ENCODE measurements around the gene NTRK3. TPM values are rescaled to one million over a fixed set of nuclear protein-coding genes. Genes with fewer than 3 reads are reported as not detected.

NTRK3 gene
- total and polyA plus RNA-seq, 2 of the 13 experiments (the other 11 are each of a cell fraction or from before 2014, with no cell fraction given), result not detected

- 0% methylated on average over 3 of the region's 3 CpGs for WGBS (ENCODE audit: low lambda C conversion rate)
- Histone ChIP-seq H3K36me3 (replicated peaks in 1 of 2; ENCODE audit: control insufficient read depth in 1 of 2, insufficient read depth in 2 of 2, low read length in 2 of 2) (no peaks in the 10 kb centered on the region), H3K4me2 (ENCODE audit: low read depth, low read length) (no peak overlapping the region), H3K79me2 (ENCODE audit: insufficient read depth, low read length) (no peaks in the 10 kb centered on the region), H3K9ac (ENCODE audit: insufficient read depth, low read depth, low read length) (no peak overlapping the region), H3K27ac (ENCODE audit: extremely low read length, insufficient read depth, low read length) (no peak overlapping the region), H4K20me1 (ENCODE audit: insufficient read depth, low read length) (no peaks in the 10 kb centered on the region), H2AFZ (ENCODE audit: low read length) (no peak overlapping the region), H3K4me1 (ENCODE audit: insufficient read depth, low read length) (no peaks in the 10 kb centered on the region), H3K9me3 (ENCODE audit: low read length) (peaks cover 27% of the 10 kb centered on the region), H3K4me3 (replicated peaks in 1 of 3; ENCODE audit: insufficient read depth in 1 of 3, low read depth in 2 of 3, low read length in 3 of 3) (no peak overlapping the region), H3K27me3 (ENCODE audit: control insufficient read depth in 1 of 2, insufficient read depth in 2 of 2, low read length in 2 of 2) (no peaks in the 10 kb centered on the region)
- intact Hi-C loops (cut with micrococcal nuclease; ENCODE audit: unreplicated experiment) (no loop called here), in situ Hi-C loops (cut with HindIII; ENCODE audit: extremely low pct_ligation_motif_present, low pct_unique_long_range_greater_than_20kb) (no loop called here)
- FAIRE-seq, result no peak
- no peak for ATAC-seq
- ChIA-PET POLR2A (no interaction called here), CTCF (ENCODE audit: low intra/inter-chr PET ratio, low total read pairs) (no interaction called here)
- no TSS peak for BruUV-seq (replicated peaks)
- no peak for DNase-seq (ENCODE audit: low spot score)
- no peak for TF ChIP-seq RARA (CRISPR knock-in tag; IDR thresholded peaks at IDR 0.05)
- TF ChIP-seq ZNF567 (CRISPR knock-in tag; IDR thresholded peaks at IDR 0.05; ENCODE audit: borderline replicate concordance), result no peak
- no peak for TF ChIP-seq ELK4 (CRISPR knock-in tag; IDR thresholded peaks at IDR 0.05; ENCODE audit: borderline replicate concordance)
- TF ChIP-seq CAMTA2 (CRISPR knock-in tag; IDR thresholded peaks at IDR 0.05; ENCODE audit: borderline replicate concordance), result no peak
- no peak for TF ChIP-seq ZNF790 (CRISPR knock-in tag; IDR thresholded peaks at IDR 0.05; ENCODE audit: borderline replicate concordance)
- no peak for TF ChIP-seq ZNF180 (CRISPR knock-in tag; IDR thresholded peaks at IDR 0.05; ENCODE audit: borderline replicate concordance, low read depth)
- no peak for TF ChIP-seq ZMAT5 (CRISPR knock-in tag; IDR thresholded peaks at IDR 0.05; ENCODE audit: borderline replicate concordance, low read depth)
- TF ChIP-seq ATM (IDR thresholded peaks at IDR 0.05; ENCODE audit: borderline replicate concordance), result no peak
- TF ChIP-seq ZEB1 (IDR thresholded peaks at IDR 0.05; ENCODE audit: insufficient replicate concordance, low read depth), result no peak
- no peak for TF ChIP-seq FOXP4 (CRISPR knock-in tag; IDR thresholded peaks at IDR 0.05)
- no peak for TF ChIP-seq LRRFIP1 (CRISPR knock-in tag; conservative IDR thresholded peaks at IDR 0.05)
- no peak for TF ChIP-seq TOE1 (CRISPR knock-in tag; IDR thresholded peaks at IDR 0.05)
- TF ChIP-seq ZNF816 (CRISPR knock-in tag; IDR thresholded peaks at IDR 0.05; ENCODE audit: borderline replicate concordance), result no peak
- no peak for TF ChIP-seq ATF4 (CRISPR knock-in tag; IDR thresholded peaks at IDR 0.05)
- no peak for TF ChIP-seq DMTF1 (CRISPR knock-in tag; IDR thresholded peaks at IDR 0.05)
- no peak for TF ChIP-seq ZNF746 (CRISPR knock-in tag; IDR thresholded peaks at IDR 0.05)
Measured at GRCh38 chr15:88006146-88006545, 250.4 kb downstream of the NTRK3 start.
